LHCN-M2 (cell line): Measurements from ENCODE around the gene PRSS33. TPM values are rescaled to one million over a fixed set of nuclear protein-coding genes. Genes with fewer than 3 reads are reported as not detected.

ENCODE experiments used
- DNase-seq: peaks from one replicate; pipeline ENCODE4 v3.0.0-alpha.2; 2012; ENCODE audit warnings: low read depth
- total RNA-seq: library from RNA; depleted of rRNA; stranded (reverse); fragments of >200 nt; gene quantifications from 2 replicates; pipeline ENCODE4 v1.2.3, GENCODE V29; 2014

Gene PRSS33
- total RNA-seq, 1 experiment from 2014 or later: not detected

DNA sequence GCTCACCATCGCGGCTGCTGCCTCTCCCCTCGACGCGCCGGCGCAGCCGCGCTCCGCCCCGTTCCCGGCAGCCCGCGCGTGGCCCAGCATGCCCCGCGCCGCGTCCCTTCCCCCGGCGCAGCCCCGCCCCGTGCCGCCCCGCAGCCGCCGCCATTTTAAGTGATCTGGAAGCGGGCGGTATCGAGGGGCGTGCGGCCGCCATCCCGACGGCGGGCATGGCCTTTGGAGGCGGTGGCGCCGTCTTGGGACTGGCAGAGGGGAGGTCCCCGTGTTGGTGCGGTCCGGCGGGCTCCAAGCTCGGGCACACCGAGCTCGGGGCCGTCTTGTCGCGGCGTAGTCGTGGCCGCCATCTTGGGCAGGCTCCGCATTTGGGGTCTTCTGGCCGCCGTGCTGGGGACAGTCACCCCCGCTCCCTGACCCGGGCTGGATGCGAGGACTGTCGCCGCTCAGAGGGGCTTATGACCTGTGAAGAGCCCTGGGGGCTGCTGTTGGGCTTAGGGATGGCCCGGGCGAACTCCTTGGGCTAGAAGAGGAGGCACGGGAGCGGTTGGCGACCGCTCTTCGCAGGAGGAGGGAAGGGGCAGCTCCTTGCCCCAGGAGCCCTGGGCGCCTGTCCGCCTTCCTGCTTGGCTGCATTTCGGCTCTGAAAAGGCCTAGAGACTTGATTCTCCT is 10.0 kb downstream of the PRSS33 start, which contains the start of gene ELOB:
ELOB (minus strand) TSS at position 50 of the 672 bp plus-strand sequence; CDS start at position 9, 41 bp downstream.
- DNase-seq: peak; percentile 80

DNA sequence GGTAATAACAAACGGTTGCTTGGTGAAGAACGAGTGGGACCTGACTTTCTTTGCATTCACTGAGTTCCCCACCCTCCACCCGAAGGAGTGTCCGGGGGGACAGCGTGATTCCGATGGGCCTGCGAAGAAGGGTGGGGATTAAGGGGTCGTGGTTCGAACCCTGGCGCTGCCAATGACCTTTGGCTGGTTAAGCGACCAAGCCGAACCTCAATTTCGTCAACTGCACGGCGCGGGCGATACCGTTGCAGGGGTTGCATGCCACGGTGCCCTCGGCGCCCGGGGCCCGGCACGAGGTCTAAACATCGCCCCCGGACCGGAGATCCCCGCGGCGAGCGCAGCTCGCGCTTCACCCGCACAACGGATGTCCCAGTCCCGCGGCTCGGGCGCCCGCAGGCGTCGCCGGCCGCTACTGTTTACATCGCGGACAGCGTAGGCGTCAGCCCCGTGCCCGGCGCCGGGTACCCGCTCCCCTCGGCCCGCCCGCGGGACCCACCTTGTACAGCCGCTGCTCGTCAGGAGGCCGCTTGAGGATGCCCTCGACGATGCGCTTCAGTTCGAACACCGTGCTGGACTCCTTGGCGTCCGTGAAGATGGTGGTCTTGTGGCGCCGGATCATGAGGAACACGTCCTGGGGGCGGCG is 10.7 kb downstream of the PRSS33 start:
- DNase-seq: no peak

DNA sequence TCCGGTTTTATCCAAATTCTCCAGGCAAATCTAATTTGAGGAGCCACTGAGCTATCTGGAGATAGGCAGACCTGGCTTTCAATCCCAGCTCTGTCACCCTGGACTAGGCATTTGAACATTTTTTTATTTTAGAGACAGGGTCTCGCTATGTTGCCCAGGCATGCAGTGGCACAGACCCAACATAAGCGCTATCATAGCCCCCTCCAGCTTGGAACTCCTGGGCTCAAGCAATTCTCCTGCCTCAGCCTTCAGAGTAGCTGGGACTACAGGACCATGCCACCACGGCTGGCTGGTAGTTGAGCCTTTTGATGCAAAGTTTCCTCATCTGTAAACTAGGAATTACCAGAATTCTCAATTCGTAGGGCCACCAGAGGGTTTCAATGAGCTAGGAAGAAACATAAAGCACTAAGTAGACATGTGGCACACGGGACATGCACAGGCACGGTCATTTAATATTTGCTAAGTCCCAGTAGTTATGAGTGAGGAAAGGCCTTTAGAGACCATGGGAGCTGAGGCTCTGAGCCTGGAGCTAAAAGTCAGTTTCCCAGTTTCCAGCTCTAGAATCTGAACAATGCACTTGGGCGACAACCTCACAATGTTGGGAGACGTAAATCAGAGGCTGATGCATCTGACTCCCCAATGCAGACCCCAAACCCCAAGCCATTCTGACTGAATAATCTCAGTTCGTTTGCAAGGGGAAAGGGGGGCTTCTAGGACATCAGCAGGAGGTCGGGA is 11.4 kb downstream of the PRSS33 start:
- no peak for DNase-seq

DNA sequence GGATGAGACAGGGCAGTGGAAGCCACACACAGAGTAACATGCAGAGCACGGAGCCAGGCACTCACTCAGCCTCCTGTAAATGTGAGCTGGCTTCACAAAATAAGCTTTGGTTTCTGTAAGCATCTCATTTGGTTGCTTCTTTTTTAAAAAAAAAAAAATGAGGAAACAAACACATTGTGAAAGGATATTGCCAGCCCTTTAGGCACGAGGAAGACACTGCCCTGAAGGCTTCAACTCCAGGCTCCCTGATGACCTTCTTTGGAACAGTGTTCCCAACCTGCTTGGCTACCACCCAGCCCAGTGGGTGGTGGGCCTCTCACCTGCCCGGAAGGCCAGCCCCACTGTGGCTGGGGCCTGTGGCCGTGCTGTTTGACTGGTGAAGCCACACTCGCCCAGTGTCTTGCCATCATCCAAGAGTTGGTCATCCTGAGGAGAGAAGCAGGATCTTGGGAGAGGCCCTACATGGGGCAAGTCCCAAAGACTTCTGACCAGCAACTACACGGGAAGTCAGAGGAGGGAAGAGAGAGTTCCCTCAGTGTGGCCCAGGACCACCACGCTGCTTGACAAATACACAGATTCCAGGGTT is 12.1 kb downstream of the PRSS33 start:
- DNase-seq: no peak

DNA sequence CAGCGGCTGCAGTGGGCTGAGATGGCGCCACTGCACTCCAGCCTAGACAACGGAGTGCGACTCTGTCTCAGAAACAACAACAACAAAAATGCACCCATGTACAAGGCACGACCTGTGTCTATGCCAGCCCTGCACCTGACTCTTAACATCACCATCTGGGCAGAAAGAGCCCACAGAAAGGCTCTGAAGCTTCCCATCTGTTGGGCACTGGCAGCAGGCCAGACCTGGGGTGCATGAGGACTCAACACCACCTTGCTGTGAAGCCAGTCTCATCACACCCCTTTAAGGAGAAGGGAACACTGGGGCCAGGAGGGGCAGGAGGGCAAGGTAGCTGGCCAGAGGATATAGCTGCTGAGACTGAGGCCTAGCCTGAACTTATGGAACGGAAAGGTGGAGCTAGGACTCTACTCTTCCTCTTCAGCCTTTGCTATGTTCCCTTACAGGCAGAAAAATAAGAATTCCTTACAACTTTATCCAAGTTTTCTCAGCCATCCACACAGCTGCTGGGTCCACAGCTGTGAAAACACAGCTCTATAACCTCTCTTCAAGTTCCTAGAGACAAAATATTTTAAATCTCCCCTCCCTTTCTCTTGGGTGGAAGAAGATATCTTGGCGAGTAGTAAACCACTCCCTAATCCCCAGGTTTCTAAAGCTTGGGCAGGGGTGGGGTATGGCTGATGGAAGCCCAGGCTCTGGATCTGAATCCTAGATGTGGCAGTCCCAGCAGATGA is 13.0 kb downstream of the PRSS33 start:
- peak; percentile 80 for DNase-seq

DNA sequence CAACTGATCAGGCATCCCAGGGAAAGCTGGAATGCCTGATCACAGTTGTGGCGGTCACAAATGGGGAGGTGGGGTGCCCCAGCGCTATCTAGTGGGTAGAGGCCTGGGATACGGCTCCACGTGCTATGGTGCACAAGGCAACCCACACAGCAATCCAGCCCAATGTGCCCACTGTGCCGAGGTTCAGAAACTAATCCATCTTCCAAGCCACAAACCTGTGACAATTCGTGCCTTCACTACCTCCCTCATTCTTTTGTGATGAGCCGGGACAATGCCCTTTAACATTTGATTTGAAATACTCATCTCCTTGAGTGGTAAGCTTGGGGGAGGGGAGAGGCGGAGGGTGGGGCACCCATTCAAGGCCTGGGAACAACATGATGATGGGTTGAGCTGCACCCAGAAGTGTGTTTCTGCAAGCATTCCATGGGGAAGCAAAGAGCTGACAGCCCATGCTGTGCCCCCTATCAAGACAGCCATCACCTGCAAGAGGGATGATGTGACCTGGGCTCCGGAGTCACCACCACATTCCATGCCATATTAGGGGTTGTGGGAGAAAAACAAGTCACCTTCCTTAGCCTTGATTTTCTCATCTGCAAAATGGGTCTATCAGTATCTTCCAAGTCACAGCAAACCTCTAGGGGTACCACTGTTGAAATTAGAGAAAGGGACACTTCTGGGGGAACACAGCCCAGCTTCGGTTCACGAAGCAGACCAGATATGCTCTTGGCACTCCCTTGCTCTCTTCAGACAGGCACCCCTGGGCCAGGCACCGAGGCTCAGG is 14.0 kb downstream of the PRSS33 start:
- peak; percentile 79 for DNase-seq

DNA sequence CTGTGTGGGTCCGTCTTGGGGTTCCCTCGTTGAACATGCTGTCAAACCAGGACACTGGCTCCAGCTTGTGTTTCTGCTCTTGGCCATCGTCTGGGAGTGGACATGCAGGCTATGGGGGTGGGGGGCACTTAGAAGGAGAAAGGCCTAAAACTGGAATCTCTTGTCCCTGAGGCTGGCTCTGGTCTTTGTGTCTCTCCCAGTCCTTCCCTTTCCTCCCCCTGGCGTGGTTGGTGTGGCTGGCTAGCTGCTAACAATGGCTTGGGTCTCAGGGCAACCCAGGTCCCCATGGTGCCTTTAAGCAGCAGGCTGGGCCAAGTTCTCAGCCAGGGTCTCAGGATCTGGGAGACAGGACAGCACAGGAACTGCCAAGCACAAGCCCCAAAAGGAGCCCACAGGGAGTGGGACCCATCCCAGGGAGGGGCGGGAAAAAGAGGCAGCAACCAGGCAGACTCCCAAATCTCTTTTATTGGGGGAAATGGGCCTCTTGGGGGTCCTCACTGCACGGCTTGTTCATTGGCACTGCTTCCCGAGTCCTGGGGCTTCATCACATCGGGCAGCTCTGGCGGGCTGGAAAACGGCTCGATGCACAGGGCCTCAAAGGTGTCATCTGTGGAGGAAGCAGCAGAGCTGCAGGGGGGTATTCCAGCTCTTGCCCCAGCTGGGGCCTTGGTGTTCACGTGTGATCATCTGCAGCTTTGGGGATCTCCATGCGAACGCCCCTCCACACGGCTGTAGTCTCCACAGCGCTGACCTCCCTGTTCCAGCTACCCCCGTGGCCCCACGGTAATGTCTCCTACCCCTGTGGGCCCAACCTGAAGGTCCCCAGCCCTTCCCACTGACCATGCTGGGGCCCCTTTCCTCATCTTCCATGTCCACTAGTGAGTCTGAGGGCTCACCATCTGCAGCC is 15.6 kb downstream of the PRSS33 start:
- no peak for DNase-seq

DNA sequence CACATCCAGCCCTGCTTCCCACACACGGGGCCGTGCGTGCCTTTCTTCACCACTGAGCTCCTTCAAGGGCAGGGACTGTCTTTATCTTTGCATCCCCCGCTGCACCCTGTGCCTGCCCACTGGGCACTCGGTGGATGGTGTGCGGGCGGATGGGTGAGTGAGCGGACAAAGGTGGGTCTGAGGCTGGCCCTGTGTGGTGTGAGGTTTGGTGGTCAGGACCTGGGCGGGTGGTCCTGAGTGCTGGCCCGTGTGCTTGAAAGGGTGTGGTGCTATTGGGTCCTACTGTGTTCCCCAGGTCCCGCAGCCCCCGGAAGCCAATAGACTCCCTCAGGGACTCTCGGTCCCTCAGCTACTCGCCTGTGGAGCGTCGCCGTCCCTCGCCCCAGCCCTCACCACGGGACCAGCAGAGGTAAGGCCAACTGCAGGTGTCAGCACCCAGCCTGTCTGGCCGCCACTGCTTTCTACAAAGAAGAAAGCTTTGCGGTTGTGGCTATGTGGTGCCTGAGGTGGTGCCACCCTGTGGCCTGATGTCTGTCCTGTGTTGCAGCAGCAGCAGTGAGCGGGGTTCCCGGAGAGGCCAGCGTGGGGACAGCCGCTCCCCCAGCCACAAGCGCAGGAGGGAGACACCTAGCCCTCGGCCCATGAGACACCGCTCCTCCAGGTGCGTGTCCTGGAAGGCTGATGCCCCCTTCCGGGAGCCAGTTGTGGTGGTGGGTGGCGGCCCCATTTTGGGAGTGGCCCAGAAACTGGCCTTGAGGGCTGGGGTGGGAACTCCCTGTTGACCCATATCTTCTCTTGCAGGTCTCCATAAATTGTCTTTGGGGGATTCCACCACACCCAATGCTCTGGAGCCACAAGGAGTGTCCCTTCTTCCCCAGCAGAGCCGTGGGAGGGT is 17.1 kb downstream of the PRSS33 start:
- peak; percentile 24 for DNase-seq

DNA sequence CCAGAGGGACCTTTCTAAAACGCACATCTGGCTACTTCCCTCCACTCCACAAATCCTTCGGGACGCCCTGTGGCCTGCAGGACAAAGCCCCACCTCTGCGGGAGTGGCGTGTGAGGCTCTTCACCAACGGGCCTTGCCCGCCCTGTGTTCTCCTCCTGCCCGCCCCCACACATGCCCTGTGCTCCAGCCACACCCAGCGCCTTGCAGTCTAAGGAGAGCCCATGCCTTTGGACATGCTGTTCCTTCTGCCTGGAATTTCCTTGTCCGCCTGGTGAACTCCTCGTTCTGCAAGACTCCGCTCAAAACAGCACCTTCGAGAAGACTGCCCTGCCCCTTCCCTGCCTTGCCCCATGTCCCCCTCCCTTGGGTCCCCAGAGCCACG is 17.7 kb downstream of the PRSS33 start:
- peak; percentile 92 for DNase-seq

DNA sequence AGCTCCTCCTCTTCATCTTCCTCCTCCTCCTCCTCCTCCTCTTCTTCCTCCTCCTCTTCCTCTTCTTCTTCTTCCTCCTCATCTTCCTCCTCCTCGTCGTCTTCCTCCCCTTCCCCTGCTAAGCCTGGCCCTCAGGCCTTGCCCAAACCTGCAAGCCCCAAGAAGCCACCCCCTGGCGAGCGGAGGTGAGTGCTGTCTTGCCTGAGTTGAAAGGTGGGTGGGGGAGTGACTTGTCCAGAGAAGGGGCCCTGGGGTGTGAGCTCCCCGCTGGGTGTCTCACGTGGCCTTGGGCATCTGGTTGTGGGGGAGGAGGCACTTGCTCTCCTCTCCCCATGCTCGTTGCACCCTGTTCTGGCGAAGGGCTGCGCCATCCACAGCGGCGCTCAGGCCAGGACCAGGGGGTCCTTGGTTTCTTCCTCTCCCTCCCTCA is 18.2 kb downstream of the PRSS33 start:
- DNase-seq: no peak

DNA sequence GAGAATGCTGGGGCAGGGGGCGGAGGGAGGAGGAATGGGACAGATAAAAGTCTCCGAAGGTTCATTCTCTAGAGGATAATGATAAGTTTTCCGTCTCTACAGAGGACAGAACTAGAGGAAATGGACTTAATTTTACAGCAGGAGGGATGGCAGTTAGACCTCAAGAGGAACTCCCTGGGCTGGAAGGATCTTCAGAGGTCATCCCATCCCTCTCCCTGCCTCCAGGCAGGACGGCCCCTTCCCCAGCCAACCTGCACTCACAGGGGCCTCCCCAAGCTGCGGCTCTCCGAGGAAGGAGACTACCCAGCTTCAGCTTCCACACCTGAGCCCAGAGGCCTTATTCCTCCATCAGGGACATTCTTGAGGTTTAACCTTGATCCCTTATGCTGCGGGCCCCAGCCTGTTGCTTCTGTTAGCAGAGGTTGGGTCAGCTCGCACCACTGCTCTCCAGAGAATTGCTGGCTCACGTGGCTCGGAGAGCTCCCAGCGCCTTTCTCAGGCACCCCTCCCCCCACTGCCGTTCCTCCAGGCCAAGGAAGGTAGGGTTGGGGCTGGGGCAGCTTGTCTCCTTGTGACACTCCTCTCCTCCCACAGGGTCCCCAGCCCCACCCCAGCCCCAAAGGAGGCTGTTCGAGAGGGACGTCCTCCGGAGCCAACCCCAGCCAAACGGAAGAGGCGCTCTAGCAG is 18.8 kb downstream of the PRSS33 start:
- peak; percentile 62 for DNase-seq

DNA sequence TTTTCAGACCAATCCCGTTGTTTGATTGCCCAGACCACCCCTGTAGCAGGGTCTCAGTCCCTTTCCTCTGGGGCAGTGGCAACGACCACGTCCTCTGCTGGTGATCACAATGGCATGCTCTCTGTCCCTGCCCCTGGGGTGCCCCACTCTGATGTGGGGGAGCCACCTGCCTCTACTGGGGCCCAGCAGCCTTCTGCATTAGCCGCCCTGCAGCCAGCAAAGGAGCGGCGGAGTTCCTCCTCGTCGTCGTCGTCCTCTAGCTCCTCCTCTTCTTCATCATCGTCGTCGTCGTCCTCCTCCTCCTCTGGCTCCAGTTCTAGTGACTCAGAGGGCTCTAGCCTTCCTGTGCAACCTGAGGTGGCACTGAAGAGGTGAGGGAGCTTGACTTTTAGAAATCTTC is 19.5 kb downstream of the PRSS33 start:
- DNase-seq: peak; percentile 25

DNA sequence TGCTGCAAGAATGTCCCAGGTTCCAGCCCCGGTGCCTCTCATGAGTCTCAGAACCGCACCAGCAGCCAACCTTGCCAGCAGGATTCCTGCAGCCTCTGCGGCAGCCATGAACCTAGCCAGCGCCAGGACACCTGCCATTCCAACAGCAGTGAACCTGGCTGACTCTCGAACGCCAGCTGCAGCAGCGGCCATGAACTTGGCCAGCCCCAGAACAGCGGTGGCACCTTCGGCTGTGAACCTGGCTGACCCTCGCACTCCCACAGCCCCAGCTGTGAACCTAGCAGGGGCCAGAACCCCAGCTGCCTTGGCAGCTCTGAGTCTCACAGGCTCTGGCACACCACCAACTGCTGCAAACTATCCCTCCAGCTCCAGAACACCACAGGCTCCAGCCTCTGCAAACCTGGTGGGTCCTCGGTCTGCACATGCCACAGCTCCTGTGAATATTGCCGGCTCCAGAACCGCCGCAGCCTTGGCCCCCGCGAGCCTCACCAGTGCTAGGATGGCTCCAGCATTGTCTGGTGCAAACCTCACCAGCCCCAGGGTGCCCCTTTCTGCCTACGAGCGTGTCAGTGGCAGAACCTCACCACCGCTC is 20.1 kb downstream of the PRSS33 start:
- DNase-seq: peak; percentile 33

DNA sequence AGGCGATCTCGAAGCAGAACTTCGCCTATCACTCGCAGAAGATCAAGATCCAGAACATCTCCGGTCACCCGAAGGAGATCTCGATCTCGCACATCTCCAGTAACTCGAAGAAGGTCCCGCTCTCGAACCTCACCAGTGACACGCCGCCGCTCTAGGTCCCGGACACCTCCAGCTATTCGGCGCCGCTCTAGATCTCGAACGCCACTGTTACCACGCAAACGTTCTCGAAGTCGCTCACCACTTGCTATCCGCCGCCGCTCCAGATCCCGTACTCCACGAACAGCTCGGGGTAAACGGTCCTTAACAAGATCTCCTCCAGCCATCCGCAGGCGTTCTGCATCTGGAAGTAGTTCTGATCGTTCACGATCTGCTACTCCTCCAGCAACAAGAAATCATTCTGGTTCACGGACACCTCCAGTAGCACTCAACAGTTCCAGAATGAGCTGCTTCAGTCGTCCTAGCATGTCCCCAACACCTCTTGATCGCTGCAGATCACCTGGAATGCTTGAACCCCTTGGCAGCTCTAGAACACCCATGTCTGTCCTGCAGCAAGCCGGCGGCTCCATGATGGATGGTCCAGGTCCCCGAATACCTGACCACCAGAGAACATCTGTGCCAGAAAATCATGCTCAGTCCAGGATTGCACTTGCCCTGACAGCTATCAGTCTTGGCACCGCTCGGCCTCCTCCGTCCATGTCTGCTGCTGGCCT is 20.8 kb downstream of the PRSS33 start:
- no peak for DNase-seq

DNA sequence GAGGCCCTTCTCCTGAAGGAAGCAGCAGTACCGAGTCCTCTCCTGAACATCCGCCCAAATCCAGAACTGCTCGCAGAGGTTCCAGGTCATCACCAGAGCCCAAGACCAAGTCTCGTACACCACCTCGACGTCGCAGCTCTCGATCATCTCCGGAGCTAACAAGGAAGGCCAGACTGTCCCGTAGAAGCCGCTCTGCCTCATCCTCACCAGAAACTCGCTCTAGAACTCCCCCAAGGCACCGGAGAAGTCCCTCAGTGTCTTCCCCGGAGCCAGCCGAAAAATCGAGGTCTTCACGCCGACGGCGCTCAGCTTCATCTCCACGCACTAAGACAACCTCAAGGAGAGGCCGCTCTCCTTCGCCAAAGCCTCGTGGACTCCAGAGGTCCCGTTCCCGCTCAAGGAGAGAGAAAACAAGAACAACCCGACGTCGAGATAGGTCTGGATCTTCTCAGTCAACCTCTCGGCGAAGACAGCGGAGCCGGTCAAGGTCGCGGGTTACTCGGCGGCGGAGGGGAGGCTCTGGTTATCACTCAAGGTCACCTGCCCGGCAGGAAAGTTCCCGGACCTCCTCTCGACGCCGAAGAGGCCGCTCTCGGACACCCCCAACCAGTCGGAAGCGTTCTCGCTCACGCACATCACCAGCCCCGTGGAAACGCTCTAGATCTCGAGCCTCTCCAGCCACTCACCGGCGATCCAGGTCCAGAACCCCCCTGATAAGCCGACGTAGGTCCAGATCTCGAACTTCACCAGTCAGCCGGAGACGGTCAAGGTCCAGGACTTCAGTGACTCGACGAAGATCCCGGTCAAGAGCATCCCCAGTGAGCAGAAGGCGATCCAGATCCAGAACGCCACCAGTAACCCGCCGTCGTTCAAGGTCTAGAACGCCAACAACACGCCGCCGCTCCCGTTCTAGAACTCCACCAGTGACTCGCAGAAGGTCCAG is 21.6 kb downstream of the PRSS33 start:
- no peak for DNase-seq

DNA sequence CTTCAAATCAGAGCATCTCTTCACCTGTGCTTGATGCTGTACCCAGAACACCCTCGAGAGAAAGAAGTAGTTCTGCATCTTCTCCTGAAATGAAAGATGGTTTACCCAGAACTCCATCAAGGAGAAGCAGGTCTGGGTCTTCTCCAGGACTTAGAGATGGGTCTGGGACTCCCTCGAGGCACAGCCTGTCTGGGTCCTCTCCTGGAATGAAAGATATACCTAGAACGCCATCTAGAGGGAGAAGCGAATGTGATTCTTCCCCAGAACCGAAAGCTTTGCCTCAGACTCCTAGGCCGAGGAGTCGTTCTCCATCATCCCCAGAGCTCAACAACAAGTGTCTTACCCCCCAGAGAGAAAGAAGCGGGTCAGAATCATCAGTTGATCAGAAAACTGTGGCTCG is 22.6 kb downstream of the PRSS33 start:
- DNase-seq: no peak
